Hepatic stellate cell (primary cell): Measurements from ENCODE around the gene SSTR5.

Experiments used
- DNase-seq: peaks from one replicate; pipeline ENCODE4 v3.0.0; 2011; ENCODE audit warnings: low spot score

SSTR5 gene

DNA sequence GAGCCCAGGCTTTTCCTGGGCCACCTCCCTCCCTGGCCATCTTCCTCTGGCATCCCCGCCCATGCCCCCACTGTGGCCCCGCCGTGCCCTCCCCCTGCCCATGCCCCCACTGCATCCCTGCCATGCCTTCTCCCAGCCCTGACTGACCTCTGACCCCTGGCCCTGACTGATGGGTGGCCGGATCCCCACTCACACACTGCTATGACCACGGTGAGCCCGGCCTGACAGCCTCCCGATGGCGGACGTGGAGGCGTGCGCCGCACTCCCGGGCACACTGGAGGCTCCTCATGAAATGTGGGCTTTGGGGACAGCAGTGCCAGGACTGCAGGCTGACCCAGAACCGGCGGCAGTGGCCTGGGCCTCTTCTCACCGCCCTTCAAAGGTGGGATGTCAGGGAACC lies 34.1 kb downstream of the SSTR5 start:
- DNase-seq = no peak

GRCh38 chr16:1107141-1107540 lies 34.6 kb downstream of the SSTR5 start:
- DNase-seq = no peak

GRCh38 chr16:1107731-1108130 lies 35.2 kb downstream of the SSTR5 start:
- DNase-seq = no peak

DNA sequence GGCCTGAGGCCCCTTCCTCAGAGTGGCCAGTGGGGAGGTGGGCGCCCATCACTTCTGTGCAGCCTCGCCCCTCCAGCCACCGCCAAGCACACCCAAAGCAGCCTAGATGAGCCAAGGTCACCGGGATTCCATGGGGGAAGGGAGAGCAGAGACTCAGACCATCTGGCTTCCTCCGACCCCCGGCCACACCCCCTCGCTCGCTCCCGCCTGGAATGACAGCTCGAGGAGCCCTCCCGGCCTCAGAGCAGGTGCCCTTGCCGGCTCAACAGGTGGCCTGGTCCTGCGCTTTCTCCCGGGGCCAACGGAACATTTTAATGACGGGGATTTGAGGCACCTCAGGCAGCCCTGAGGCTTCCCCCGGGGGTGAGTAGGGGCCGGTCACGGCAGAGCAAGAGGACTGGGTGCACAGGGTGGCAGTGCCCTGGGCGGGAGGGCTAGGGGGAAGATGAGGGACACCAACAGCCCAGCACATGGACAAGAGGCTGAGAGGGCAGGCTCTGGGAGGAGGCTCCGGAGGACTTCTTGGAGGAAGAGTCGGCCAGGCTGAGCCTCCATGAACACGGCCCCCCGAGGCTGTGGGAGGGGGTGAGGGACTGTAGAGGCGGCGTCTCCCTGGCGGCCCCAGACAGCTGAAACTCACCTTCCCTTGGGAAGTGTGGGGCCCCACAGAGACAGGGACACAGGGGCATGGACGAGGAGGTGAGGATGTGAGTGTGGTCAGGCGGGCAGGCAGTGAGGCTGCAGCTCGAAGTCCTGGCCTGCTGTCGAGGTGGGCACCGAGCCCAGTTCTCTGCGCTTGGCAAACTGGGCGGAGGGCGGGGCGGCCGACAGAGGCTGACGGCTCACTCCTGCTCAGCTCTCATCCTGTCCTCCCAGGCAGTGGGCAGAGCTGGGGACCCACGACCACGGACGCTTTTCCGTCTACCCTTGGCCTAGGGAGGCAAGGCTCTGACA lies 36.0 kb downstream of the SSTR5 start:
- no peak for DNase-seq

DNA sequence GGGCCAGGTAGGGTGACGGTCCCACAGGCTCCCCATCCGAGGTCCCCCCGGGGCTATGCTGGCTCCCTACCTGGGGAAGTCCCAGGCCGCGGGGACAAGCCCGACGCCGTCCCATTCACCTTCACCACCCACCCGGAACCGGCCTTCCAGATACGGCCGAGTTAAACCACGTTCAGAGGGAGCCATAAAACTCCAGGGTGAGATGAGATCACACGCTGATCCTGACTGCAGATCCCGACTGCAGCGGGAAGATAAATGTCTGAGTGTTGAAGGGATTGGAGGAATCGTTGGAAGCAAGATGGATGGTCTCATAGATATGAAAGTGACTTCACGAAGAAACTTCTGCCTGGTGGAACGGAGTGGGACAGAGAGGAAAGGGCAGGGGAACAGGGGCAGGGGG lies 37.1 kb downstream of the SSTR5 start:
- no peak for DNase-seq

DNA sequence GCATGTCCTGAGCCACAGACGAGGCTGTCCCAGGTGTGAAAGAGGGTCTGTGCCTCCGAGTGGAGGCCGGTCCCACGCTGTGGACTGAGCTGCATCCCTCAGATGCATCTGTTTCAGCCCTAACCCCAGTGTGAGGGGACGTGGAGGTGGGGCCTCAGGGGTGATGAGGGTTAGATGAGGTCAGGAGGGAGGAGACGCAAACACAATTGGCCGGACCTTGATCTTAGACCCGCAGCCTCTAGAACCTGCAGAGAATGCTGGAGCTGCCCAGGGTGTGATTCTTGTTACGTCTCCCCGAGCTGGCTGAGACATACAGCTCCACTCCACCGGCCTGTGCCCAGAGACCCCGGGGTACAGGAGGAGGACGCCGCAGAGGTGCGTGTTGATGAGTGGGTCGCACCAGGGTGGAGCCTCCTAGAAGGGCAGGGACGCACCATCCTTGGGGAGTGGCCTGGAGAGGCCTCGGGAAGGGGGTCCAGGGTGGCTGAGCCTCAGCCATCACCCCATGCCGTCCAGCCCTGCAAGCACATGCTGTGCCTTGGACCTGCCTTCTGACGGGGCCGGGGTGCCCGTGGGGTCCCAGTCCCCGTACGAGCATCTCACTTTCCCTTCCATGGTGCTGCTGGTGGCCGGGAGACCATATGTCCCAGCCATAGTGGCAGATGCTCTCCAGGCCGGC lies 40.1 kb downstream of the SSTR5 start:
- no peak for DNase-seq

DNA sequence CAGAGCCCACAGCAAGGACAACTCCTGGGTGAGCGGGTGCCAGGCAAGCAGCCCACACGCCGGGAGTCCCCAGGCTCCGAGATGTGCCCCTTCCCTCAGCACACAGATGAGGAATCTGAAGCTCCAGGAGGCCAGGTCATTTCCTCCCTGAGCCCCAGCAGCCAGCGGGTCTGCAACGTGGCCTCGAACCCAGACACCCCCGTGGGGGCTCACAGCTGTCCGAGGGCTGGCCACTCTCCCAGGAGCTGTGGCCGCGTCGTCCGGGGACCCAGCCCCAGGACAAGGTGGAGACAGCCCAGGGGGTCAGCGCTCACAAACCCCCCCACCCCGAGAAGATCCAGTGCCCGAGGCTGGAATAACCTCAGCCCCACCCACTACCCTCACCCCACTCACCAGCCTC lies 40.9 kb downstream of the SSTR5 start:
- DNase-seq = no peak

- DNase-seq = no peak
These were observed 41.5 kb downstream of the SSTR5 start for GRCh38 chr16:1113889-1114526.

DNA sequence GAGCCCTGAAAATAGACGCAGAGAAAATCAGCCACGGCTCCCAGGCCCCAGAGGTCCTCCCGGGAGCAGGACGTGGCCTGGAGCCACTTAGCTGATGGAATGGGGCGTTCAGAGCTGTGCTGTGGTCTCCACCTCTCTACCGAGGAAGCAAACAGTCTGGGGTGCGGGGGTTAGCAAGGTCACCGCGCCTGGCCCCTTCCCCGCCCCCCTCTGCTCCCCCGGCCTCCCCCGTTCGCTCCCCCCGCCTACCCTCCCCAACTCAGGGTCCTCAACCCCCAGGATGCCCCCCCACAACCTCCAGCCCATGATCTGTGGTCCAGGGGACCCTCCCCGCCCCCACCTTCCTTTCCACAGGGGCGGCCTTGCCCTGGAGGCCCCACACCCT lies 44.1 kb downstream of the SSTR5 start:
- no peak for DNase-seq

- no peak for DNase-seq
These were observed 44.8 kb downstream of the SSTR5 start for GRCh38 chr16:1117176-1117900.

- no peak for DNase-seq
These were observed 45.4 kb downstream of the SSTR5 start for GRCh38 chr16:1117926-1118325.

DNA sequence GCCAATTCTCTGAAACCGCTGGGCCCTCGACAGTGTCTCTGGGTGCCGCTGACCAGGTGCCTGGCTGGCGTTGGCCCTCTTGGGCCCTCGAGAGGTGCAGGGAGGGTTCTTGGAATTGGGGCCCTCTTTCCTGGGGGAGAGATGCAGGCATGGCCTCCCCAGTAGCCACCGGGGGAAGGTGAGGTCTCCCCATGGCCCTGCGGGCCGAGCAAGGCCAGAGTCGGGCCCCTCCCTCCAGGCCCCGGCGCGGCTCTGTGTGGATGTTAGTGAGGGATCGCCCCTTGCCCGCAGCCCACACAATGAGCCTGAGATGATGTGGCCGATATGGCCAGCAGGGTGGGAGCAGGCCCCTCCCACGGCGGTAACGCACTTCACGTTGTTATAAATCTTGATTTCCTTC lies 46.6 kb downstream of the SSTR5 start:
- no peak for DNase-seq

GRCh38 chr16:1119766-1120576 lies 47.4 kb downstream of the SSTR5 start:
- no peak for DNase-seq

GRCh38 chr16:1120577-1120941 lies 48.0 kb downstream of the SSTR5 start:
- no peak for DNase-seq

GRCh38 chr16:1121009-1121408 lies 48.5 kb downstream of the SSTR5 start:
- DNase-seq = no peak

GRCh38 chr16:1121601-1122397 lies 49.3 kb downstream of the SSTR5 start:
- DNase-seq = no peak

DNA sequence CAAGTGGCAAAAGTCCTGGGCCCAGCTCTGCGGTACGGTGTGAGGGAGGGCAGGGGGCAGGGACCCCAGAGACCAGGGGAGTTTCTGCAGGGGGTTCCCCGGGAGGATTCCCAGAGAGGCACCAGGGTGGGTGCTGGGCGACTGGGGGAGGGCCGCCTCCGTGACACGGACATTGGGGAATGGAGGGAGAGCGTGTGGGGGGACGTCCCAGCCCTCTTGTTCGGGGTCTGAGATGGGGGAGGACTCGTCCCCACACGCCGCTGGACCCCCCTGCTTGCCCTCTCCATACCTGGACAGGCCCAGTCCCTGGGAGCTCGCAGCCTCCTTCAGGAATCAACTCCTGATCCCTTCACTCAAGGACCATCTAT lies 49.8 kb downstream of the SSTR5 start:
- no peak for DNase-seq

DNA sequence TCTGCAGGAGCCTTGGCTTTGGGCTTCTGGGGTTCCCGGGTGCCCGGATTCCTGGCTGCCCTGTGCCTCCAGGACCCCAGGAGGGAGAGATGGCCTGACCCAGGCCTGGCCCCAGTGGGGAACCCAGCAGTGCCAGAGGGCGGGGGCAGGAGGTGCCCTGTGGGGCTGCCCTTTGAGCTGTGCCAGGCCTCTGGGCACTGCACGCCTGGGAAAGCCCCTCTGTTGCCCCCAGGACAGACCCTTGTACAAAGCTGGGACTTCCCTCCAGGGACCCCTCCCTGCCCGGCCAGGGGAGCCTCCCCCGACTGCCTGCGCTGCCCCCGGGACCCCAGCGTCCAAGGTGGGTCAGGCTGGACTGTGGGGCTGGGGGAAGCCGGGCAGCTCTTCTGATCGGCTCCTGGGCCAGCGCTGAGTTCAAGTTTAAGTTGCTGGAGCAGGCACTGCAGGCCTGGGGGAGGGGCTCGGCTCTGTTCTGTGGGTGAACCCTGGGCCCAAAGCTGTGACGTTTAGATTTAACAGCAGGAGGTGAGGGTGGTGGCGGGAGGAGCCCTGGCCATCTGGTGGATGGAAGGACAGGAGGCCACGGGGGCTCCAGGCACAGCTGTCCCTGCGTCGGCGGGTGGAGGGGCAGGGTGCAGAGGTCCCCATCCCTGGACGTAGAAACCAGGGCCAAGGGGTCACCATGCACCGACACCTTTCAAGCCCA lies 51.1 kb downstream of the SSTR5 start:
- DNase-seq = no peak

GRCh38 chr16:1124291-1124690 lies 51.7 kb downstream of the SSTR5 start:
- DNase-seq = no peak

- DNase-seq = no peak
These were observed 52.2 kb downstream of the SSTR5 start for GRCh38 chr16:1124795-1125194.
